Activated CD8-positive, alpha-beta T cell treated with anti-CD3 and anti-CD28 coated beads for 36 hours (primary cell): ENCODE data around the gene TMEM165. TPM values are rescaled to one million over a fixed set of nuclear protein-coding genes. Genes with fewer than 3 reads are reported as not detected.
A peak's percentile ranks its signal among the peaks of the same experiment; 100 is the strongest.

Experiments
- ATAC-seq: fragments of 200-7000 bp; cut with Tn5 transposase; one replicate; pipeline ENCODE4 v1.10.0; 2021; ENCODE audit warnings: mild to moderate bottlenecking, moderate library complexity
- CTCF ChIA-PET: fragments of 350-600 bp; sonication (Branson Sonifier 250); formaldehyde crosslinking; loops from one replicate; lab custom pipeline; 2021; ENCODE audit warnings: antibody characterized with exemption; lab: Charles Lee
- POLR2A ChIA-PET: fragments of 350-600 bp; sonication (Branson Sonifier 250); formaldehyde crosslinking; loops from one replicate; lab custom pipeline; 2021; ENCODE audit warnings: antibody characterized with exemption; lab: Charles Lee
- DNase-seq: peaks from one replicate; pipeline ENCODE4 v3.0.0-alpha.2; 2020
- H3K27ac Mint-ChIP-seq: one replicate; pipeline ENCODE4 v1.8.0; 2021; ENCODE audit warnings: mild to moderate bottlenecking, mixed read lengths
- H3K27me3 Mint-ChIP-seq: one replicate; pipeline ENCODE4 v1.8.0; 2021; ENCODE audit warnings: mixed read lengths
- H3K36me3 Mint-ChIP-seq: one replicate; pipeline ENCODE4 v1.8.0; 2021; ENCODE audit warnings: low read depth, mixed read lengths
- H3K4me1 Mint-ChIP-seq: one replicate; pipeline ENCODE4 v1.8.0; 2021; ENCODE audit warnings: low read depth, mixed read lengths
- H3K4me3 Mint-ChIP-seq: one replicate; pipeline ENCODE4 v1.8.0; 2021; ENCODE audit warnings: mild to moderate bottlenecking, moderate library complexity, mixed read lengths
- H3K9me3 Mint-ChIP-seq: one replicate; pipeline ENCODE4 v1.8.0; 2021; ENCODE audit warnings: mixed read lengths
- intact Hi-C: fragments of 100-400 bp; cut with micrococcal nuclease; formaldehyde crosslinking; loops from one replicate; pipeline ENCODE4 v1.10.0; 2022
- total RNA-seq, 2 experiments: library from RNA; stranded (reverse); gene quantifications; one replicate each; pipeline ENCODE4 v1.2.3, GENCODE V29; 2021
- TF ChIP-seq, protein P1 (sequence below): fragments of 200-600 bp; IDR thresholded peaks from one replicate; pipeline ENCODE4 v1.8.0; 2022; ENCODE audit warnings: antibody characterized with exemption, mild to moderate bottlenecking

Gene TMEM165
- total RNA-seq, 2 experiments from 2014 or later = 46.6 to 46.9 TPM

DNA sequence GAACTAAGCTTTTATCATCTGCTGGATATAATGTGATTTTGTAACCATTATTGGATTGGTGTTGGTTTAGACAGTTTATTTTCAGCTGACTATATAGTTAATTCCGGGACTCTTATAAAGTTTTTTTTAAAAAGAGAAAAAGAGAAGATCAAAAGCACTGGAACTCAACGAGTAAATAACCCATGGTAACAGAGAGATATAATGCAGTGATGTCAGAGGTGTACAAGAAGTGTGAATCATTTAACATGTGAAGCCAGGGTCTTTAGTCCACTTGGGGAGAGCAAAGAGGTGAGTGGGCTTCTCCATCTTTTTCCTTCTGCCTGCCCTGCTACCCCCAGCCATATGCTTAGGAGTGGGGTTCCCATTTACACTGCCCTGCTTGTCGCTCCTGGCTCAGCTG lies 3.2 kb downstream of the TMEM165 start:
- no peak overlapping the region for H3K27ac Mint-ChIP-seq
- H3K4me1 Mint-ChIP-seq = peaks cover 48% of the 10 kb centered on the region
- ATAC-seq = no peak
- peak overlapping the region; percentile 95 for H3K4me3 Mint-ChIP-seq
- no peaks in the 10 kb centered on the region for H3K9me3 Mint-ChIP-seq
- ChIA-PET CTCF (interaction anchor here (0.8 to 2.7 kb wide), 3 partner anchors 9 to 53 kb away, joined by 3 to 10 read pairs (median 3); partner anchors contain the start of gene SRD5A3), POLR2A (interaction anchor here (1.5 kb wide), 1 partner anchor 19 kb away, joined by 4 read pairs; no protein-coding TSS in a partner anchor)
- H3K27me3 Mint-ChIP-seq = no peaks in the 10 kb centered on the region
- no peak for DNase-seq
- TF ChIP-seq, protein P1, sequence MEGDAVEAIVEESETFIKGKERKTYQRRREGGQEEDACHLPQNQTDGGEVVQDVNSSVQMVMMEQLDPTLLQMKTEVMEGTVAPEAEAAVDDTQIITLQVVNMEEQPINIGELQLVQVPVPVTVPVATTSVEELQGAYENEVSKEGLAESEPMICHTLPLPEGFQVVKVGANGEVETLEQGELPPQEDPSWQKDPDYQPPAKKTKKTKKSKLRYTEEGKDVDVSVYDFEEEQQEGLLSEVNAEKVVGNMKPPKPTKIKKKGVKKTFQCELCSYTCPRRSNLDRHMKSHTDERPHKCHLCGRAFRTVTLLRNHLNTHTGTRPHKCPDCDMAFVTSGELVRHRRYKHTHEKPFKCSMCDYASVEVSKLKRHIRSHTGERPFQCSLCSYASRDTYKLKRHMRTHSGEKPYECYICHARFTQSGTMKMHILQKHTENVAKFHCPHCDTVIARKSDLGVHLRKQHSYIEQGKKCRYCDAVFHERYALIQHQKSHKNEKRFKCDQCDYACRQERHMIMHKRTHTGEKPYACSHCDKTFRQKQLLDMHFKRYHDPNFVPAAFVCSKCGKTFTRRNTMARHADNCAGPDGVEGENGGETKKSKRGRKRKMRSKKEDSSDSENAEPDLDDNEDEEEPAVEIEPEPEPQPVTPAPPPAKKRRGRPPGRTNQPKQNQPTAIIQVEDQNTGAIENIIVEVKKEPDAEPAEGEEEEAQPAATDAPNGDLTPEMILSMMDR = no peak
- intact Hi-C loops = no loop called here
- H3K36me3 Mint-ChIP-seq = peaks cover 43% of the 10 kb centered on the region

GRCh38 chr4:55399581-55399980 lies 3.8 kb downstream of the TMEM165 start:
- Mint-ChIP-seq H3K27ac (no peak overlapping the region), H3K9me3 (no peaks in the 10 kb centered on the region), H3K4me1 (peaks cover 46% of the 10 kb centered on the region), H3K27me3 (no peaks in the 10 kb centered on the region), H3K4me3 (peak overlapping the region; percentile 95), H3K36me3 (peaks cover 45% of the 10 kb centered on the region)
- ChIA-PET CTCF (interaction anchor here (1.3 to 2.7 kb wide), 2 partner anchors 9 to 54 kb away, joined by 3 to 10 read pairs; partner anchors contain the start of gene SRD5A3), POLR2A (interaction anchor here (0.6 kb wide), 1 partner anchor 253 kb away, joined by 3 read pairs; no protein-coding TSS in a partner anchor)
- DNase-seq (no peak), ATAC-seq (no peak)
- intact Hi-C loops = no loop called here
- TF ChIP-seq, protein P1 = no peak

- ATAC-seq (no peak), DNase-seq (no peak)
- Mint-ChIP-seq H3K36me3 (peaks cover 53% of the 10 kb centered on the region), H3K4me1 (peaks cover 43% of the 10 kb centered on the region), H3K4me3 (no peak overlapping the region), H3K27me3 (no peaks in the 10 kb centered on the region), H3K9me3 (no peaks in the 10 kb centered on the region), H3K27ac (no peak overlapping the region)
- intact Hi-C loops = no loop called here
- TF ChIP-seq, protein P1 = no peak
- ChIA-PET POLR2A (interaction anchor here (0.7 kb wide), 1 partner anchor 512 kb away, joined by 3 read pairs; no protein-coding TSS in a partner anchor), CTCF (interaction anchor here (0.6 to 1.1 kb wide), 2 partner anchors 13 to 58 kb away, joined by 3 read pairs; no protein-coding TSS in a partner anchor)
These were observed 9.3 kb downstream of the TMEM165 start for GRCh38 chr4:55405073-55405472.

DNA sequence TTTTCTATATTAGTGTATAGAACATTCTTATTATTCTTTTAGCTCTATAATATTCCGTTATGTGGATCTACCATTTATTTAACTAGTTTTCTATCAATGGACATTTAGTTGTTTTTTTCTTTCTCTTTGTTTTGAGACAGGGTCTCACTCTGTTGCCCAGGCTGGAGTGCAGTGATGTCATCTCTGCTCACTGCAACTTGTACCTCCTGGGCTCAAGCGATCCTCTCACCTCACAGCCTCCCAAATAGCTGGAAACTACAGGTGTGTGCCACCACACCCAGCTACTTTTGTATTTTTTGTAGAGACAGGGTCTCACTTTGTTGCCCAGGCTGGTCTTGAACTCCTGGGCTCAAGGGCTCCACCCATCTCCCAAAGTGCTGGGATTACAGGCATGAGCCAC lies 10.8 kb downstream of the TMEM165 start:
- Mint-ChIP-seq H3K36me3 (peaks cover 46% of the 10 kb centered on the region), H3K9me3 (no peaks in the 10 kb centered on the region), H3K4me1 (peaks cover 36% of the 10 kb centered on the region), H3K27me3 (no peaks in the 10 kb centered on the region), H3K4me3 (no peak overlapping the region), H3K27ac (no peak overlapping the region)
- intact Hi-C loops = no loop called here
- ATAC-seq (no peak), DNase-seq (no peak)
- ChIA-PET CTCF (interaction anchor here (1.1 kb wide), 1 partner anchor 22 kb away, joined by 3 read pairs; no protein-coding TSS in a partner anchor), POLR2A (no interaction called here)
- TF ChIP-seq, protein P1 = no peak

GRCh38 chr4:55407119-55407518 lies 11.4 kb downstream of the TMEM165 start:
- Mint-ChIP-seq H3K9me3 (no peaks in the 10 kb centered on the region), H3K4me1 (peaks cover 38% of the 10 kb centered on the region), H3K4me3 (no peak overlapping the region), H3K27me3 (no peaks in the 10 kb centered on the region), H3K27ac (no peak overlapping the region), H3K36me3 (peaks cover 50% of the 10 kb centered on the region)
- TF ChIP-seq, protein P1 = no peak
- intact Hi-C loops = no loop called here
- CTCF ChIA-PET = interaction anchor here (1.2 to 1.9 kb wide), 2 partner anchors 11 to 147 kb away, joined by 3 to 6 read pairs; no protein-coding TSS in a partner anchor
- DNase-seq (no peak), ATAC-seq (no peak)
- POLR2A ChIA-PET = no interaction called here
